Suprapubic skin (tissue), 4 donors: ENCODE measurements around the gene AUTS2.

ENCODE experiments used
- CTCF ChIP-seq, 2 donors: fragments of 200-600 bp in 1 of 2; fragments of 450-650 bp in 1 of 2; sonication (generic) in 1 of 2; IDR thresholded peaks; one replicate each; pipeline ENCODE4 v1.5.1; 2016 to 2019; ENCODE audit warnings: antibody characterized with exemption in 2 of 2, mild to moderate bottlenecking in 1 of 2, moderate library complexity in 1 of 2
- POLR2A ChIP-seq, 2 donors: fragments of 450-650 bp; IDR thresholded peaks; one replicate each; pipeline ENCODE4 v1.6.1; 2017; ENCODE audit warnings: antibody characterized with exemption in 2 of 2, mild to moderate bottlenecking in 2 of 2, moderate library complexity in 2 of 2
- POLR2AphosphoS5 ChIP-seq, 3 donors: sonication (generic); formaldehyde crosslinking; IDR thresholded peaks; one replicate each; pipeline ENCODE4 v1.6.1; 2017; ENCODE audit warnings: antibody characterized with exemption in 3 of 3

GRCh38 chr7:69593511-69593910, 4.8 kb upstream of the AUTS2 start:
- TF ChIP-seq POLR2A (IDR thresholded peaks at IDR 0.05) (no peak), POLR2AphosphoS5 (IDR thresholded peaks at IDR 0.05) (no peak), CTCF (IDR thresholded peaks at IDR 0.05) (no peak)
